ENCODE data around the gene SLC4A1AP. TPM values are rescaled to one million over a fixed set of nuclear protein-coding genes. Genes with fewer than 3 reads are reported as not detected.

SLC4A1AP gene
- polyA plus RNA-seq, 1 donor from 2014 or later = 47.9 TPM

DNA sequence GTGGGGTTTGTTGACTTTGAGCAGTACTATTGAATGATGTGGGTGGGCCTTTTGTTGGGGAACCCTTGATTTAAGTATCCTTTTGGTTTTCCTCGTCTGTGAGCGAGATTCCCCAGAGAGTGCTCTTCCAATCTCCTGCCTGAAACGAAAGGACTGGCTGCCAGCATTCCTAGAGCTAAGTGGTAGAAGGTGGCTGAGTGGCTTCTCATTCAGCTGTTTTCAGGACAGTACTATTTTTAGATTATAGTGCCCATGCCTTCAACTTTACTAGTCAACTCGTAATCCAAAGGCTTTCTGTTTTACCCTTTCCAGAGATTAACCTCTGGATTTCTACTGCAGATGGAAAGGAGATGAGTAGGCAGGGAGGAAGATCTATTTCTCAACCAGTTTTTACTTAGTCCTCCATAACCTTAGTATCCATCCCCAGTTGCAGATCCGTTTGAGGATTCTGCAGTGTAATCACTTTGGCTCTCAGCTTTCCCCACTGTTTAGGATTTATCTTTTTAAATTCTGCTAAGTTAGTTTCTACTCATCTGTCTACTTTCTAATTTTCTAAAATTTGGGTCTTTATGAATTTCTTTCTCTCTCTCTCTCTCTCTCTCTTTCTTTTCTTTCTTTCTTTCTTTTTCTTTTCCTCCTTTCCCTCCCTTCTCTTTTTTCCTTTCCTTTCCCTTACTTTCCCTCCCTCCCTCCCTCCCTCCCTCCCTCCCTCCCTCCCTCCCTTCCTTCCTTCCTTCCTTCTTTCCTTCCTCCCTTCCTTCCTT, 9.2 kb downstream of the SLC4A1AP start:
- Histone ChIP-seq H4K20me1 (ENCODE audit: insufficient read depth) (no peaks in the 10 kb centered on the region), H3K9ac (ENCODE audit: low read length) (no peak overlapping the region), H3K4me3 (ENCODE audit: low read length) (no peak overlapping the region), H3K4me2 (ENCODE audit: low read length) (no peak overlapping the region), H3K27me3 (ENCODE audit: insufficient read depth, low read depth, low read length) (no peaks in the 10 kb centered on the region), H3K36me3 (ENCODE audit: insufficient read depth, low read length) (peaks cover 20% of the 10 kb centered on the region), H2AFZ (ENCODE audit: low read depth, low read length) (no peak overlapping the region), H3F3A (ENCODE audit: insufficient read depth, low read length, poor library complexity, severe bottlenecking) (no peaks in the 10 kb centered on the region), H3K9me3 (ENCODE audit: low read length) (no peaks in the 10 kb centered on the region), H3K27ac (ENCODE audit: low read length) (no peak overlapping the region), H3K79me2 (replicated peaks; ENCODE audit: insufficient read depth, low read length) (no peaks in the 10 kb centered on the region), H3K9me2 (ENCODE audit: insufficient read depth, low read length) (no peaks in the 10 kb centered on the region)
- TF ChIP-seq RAD21 (conservative IDR thresholded peaks at IDR 0.05) (no peak), TAF1 (IDR thresholded peaks at IDR 0.05; ENCODE audit: low read depth) (no peak), EZH2 (IDR thresholded peaks at IDR 0.05; ENCODE audit: borderline replicate concordance, insufficient read depth, low read length, poor library complexity, severe bottlenecking) (no peak), MXI1 (conservative IDR thresholded peaks at IDR 0.05; ENCODE audit: poor library complexity, severe bottlenecking) (no peak), EP300 (conservative IDR thresholded peaks at IDR 0.05; ENCODE audit: poor library complexity, severe bottlenecking) (no peak)
- TF ChIP-seq, protein P1, sequence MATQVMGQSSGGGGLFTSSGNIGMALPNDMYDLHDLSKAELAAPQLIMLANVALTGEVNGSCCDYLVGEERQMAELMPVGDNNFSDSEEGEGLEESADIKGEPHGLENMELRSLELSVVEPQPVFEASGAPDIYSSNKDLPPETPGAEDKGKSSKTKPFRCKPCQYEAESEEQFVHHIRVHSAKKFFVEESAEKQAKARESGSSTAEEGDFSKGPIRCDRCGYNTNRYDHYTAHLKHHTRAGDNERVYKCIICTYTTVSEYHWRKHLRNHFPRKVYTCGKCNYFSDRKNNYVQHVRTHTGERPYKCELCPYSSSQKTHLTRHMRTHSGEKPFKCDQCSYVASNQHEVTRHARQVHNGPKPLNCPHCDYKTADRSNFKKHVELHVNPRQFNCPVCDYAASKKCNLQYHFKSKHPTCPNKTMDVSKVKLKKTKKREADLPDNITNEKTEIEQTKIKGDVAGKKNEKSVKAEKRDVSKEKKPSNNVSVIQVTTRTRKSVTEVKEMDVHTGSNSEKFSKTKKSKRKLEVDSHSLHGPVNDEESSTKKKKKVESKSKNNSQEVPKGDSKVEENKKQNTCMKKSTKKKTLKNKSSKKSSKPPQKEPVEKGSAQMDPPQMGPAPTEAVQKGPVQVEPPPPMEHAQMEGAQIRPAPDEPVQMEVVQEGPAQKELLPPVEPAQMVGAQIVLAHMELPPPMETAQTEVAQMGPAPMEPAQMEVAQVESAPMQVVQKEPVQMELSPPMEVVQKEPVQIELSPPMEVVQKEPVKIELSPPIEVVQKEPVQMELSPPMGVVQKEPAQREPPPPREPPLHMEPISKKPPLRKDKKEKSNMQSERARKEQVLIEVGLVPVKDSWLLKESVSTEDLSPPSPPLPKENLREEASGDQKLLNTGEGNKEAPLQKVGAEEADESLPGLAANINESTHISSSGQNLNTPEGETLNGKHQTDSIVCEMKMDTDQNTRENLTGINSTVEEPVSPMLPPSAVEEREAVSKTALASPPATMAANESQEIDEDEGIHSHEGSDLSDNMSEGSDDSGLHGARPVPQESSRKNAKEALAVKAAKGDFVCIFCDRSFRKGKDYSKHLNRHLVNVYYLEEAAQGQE (IDR thresholded peaks at IDR 0.05; ENCODE audit: borderline replicate concordance) = no peak
- TF ChIP-seq, protein P2, sequence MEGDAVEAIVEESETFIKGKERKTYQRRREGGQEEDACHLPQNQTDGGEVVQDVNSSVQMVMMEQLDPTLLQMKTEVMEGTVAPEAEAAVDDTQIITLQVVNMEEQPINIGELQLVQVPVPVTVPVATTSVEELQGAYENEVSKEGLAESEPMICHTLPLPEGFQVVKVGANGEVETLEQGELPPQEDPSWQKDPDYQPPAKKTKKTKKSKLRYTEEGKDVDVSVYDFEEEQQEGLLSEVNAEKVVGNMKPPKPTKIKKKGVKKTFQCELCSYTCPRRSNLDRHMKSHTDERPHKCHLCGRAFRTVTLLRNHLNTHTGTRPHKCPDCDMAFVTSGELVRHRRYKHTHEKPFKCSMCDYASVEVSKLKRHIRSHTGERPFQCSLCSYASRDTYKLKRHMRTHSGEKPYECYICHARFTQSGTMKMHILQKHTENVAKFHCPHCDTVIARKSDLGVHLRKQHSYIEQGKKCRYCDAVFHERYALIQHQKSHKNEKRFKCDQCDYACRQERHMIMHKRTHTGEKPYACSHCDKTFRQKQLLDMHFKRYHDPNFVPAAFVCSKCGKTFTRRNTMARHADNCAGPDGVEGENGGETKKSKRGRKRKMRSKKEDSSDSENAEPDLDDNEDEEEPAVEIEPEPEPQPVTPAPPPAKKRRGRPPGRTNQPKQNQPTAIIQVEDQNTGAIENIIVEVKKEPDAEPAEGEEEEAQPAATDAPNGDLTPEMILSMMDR (IDR thresholded peaks at IDR 0.05; ENCODE audit: poor library complexity, severe bottlenecking) = no peak

DNA sequence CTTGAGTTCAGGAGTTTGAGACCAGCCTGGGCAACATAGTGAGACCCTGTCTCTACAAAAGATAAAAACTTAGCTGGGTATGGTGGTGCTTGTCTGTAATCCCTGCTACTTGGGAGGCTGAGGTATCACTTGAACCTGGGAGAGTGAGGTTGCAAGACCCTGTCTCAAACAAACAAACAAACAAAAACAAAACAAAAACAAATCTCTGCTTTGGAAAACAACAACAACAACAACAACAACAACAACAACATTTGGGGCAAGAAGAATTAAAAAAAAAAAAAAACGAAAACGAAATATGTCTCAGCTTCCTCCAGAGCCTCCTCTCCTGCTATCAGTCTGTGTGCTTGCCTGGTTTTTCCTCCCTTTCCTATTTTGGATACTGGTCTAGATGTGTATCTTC, 16.9 kb downstream of the SLC4A1AP start:
- no peak overlapping the region for H3K4me3 ChIP-seq (ENCODE audit: low read length)
- no peak overlapping the region for H3K9ac ChIP-seq (ENCODE audit: low read length)
- H4K20me1 ChIP-seq (ENCODE audit: insufficient read depth) = no peaks in the 10 kb centered on the region
- H3K79me2 ChIP-seq (replicated peaks; ENCODE audit: insufficient read depth, low read length) = no peaks in the 10 kb centered on the region
- no peaks in the 10 kb centered on the region for H3K9me3 ChIP-seq (ENCODE audit: low read length)
- TF ChIP-seq, protein P1 (IDR thresholded peaks at IDR 0.05; ENCODE audit: borderline replicate concordance) = no peak
- TF ChIP-seq EZH2 (IDR thresholded peaks at IDR 0.05; ENCODE audit: borderline replicate concordance, insufficient read depth, low read length, poor library complexity, severe bottlenecking) (no peak), MXI1 (conservative IDR thresholded peaks at IDR 0.05; ENCODE audit: poor library complexity, severe bottlenecking) (no peak), POLR2AphosphoS5 (IDR thresholded peaks at IDR 0.05) (no peak), RAD21 (conservative IDR thresholded peaks at IDR 0.05) (no peak)
- H3K36me3 ChIP-seq (ENCODE audit: insufficient read depth, low read length) = peaks cover 7% of the 10 kb centered on the region
- H3K9me2 ChIP-seq (ENCODE audit: insufficient read depth, low read length) = no peaks in the 10 kb centered on the region
- H2AFZ ChIP-seq (ENCODE audit: low read depth, low read length) = no peak overlapping the region
- H3K4me2 ChIP-seq (ENCODE audit: low read length) = no peak overlapping the region
- no peaks in the 10 kb centered on the region for H3F3A ChIP-seq (ENCODE audit: insufficient read depth, low read length, poor library complexity, severe bottlenecking)
- no peaks in the 10 kb centered on the region for H3K27me3 ChIP-seq (ENCODE audit: insufficient read depth, low read depth, low read length)
- no peak overlapping the region for H3K27ac ChIP-seq (ENCODE audit: low read length)

All from neural cell (in vitro differentiated cells).